ENCODE data around the gene TMEM244.

DNA sequence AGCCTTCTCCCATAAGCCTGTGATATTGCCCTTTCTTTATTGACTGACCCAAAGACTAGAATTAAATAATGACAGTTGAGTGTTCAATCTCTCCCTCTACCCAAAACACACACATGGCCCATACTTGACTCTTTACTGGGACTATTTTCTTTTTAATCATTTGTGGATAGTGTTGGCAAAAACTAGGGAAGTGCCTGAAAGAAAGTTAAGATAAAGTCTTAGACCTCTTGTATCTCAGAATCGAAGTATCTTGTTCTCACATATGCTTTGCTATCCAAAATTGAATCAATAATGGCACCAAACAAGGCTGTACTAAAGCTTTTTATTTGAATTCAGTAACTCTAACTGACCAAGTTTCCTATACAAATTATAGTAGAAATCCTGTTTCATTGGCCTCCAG lies 19.0 kb downstream of the TMEM244 start:
- TF ChIP-seq, protein P1, sequence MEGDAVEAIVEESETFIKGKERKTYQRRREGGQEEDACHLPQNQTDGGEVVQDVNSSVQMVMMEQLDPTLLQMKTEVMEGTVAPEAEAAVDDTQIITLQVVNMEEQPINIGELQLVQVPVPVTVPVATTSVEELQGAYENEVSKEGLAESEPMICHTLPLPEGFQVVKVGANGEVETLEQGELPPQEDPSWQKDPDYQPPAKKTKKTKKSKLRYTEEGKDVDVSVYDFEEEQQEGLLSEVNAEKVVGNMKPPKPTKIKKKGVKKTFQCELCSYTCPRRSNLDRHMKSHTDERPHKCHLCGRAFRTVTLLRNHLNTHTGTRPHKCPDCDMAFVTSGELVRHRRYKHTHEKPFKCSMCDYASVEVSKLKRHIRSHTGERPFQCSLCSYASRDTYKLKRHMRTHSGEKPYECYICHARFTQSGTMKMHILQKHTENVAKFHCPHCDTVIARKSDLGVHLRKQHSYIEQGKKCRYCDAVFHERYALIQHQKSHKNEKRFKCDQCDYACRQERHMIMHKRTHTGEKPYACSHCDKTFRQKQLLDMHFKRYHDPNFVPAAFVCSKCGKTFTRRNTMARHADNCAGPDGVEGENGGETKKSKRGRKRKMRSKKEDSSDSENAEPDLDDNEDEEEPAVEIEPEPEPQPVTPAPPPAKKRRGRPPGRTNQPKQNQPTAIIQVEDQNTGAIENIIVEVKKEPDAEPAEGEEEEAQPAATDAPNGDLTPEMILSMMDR (IDR thresholded peaks at IDR 0.05) = no peak
- no peak for TF ChIP-seq POLR2A (IDR thresholded peaks at IDR 0.05)
- no peak for TF ChIP-seq POLR2AphosphoS5 (IDR thresholded peaks at IDR 0.05)

Measured in breast epithelium (tissue), 3 donors.